B cell (primary cell): ENCODE results near the gene LZTS2. TPM values are rescaled to one million over a fixed set of nuclear protein-coding genes. Genes with fewer than 3 reads are reported as not detected.

Experiments used
- ATAC-seq: fragments of 200-7000 bp; cut with Tn5 transposase; one replicate; pipeline ENCODE4 v1.10.0; 2021; ENCODE audit warnings: low read depth, mild to moderate bottlenecking, moderate number of reproducible peaks, moderate library complexity
- CTCF ChIA-PET: fragments of 350-600 bp; sonication (Branson Sonifier 250); formaldehyde crosslinking; loops from one replicate; lab custom pipeline; 2021; ENCODE audit warnings: antibody characterized with exemption, inconsistent platforms; lab: Charles Lee
- POLR2A ChIA-PET: fragments of 350-600 bp; sonication (Branson Sonifier 250); formaldehyde crosslinking; loops from one replicate; lab custom pipeline; 2021; ENCODE audit warnings: antibody characterized with exemption; lab: Charles Lee
- DNase-seq: peaks from one replicate; pipeline ENCODE4 v3.0.0; 2013
- H2AFZ ChIP-seq: 2 replicates; pipeline ENCODE4 v1.6.1; 2012; ENCODE audit warnings: mild to moderate bottlenecking, low read depth, low read length; ENCODE audit not compliant: insufficient read depth, poor library complexity, severe bottlenecking
- H3K27ac ChIP-seq, 2 donors: 1 replicate in 1 of 2; 2 replicates in 1 of 2; pipeline ENCODE4 v1.5.1; 2012 to 2013; ENCODE audit warnings: low read length in 2 of 2, mild to moderate bottlenecking in 2 of 2, moderate library complexity in 1 of 2
- H3K27me3 ChIP-seq, 4 experiments: fragments of 200-600 bp in 1 of 4; sonication (generic) in 1 of 4; replicated peaks in 1 of 4; 1 replicate in 2 of 4; 2 replicates in 2 of 4; pipeline versions ENCODE4 v1.6.1 to v1.7.0; 2013 to 2016; ENCODE audit warnings: low read length in 3 of 4, mild to moderate bottlenecking in 2 of 4, mixed read lengths in 1 of 4, moderate library complexity in 1 of 4; ENCODE audit not compliant: insufficient read depth in 4 of 4, control insufficient read depth in 3 of 4; ENCODE audit errors: control extremely low read depth in 1 of 4
- H3K36me3 ChIP-seq, 2 experiments: replicated peaks in 1 of 2; 1 replicate in 1 of 2; 2 replicates in 1 of 2; pipeline versions ENCODE4 v1.6.1 to v1.7.1; 2013; ENCODE audit warnings: low read length in 1 of 2; ENCODE audit not compliant: insufficient read depth in 2 of 2, control insufficient read depth in 1 of 2; ENCODE audit errors: control extremely low read depth in 1 of 2, extremely low read depth in 1 of 2
- H3K4me1 ChIP-seq, 2 donors: fragments of 200-600 bp in 1 of 2; sonication (generic) in 1 of 2; 1 replicate in 1 of 2; 2 replicates in 1 of 2; pipeline versions ENCODE4 v1.5.1 to v1.6.1; 2013 to 2017; ENCODE audit warnings: low read length in 2 of 2; ENCODE audit not compliant: control insufficient read depth in 2 of 2, insufficient read depth in 2 of 2
- H3K4me2 ChIP-seq: replicated peaks from 2 replicates; pipeline ENCODE3; 2012; ENCODE audit warnings: mild to moderate bottlenecking, low read depth, low read length; ENCODE audit not compliant: poor library complexity, severe bottlenecking
- H3K4me3 ChIP-seq, 5 experiments: fragments of 200-600 bp in 1 of 5; sonication (generic) in 1 of 5; 1 replicate in 3 of 5; 2 replicates in 2 of 5; pipeline versions ENCODE4 v1.5.1 to v1.7.0; 2011 to 2016; ENCODE audit warnings: low read length in 4 of 5, mild to moderate bottlenecking in 4 of 5, low read depth in 2 of 5, control low read depth in 1 of 5, moderate library complexity in 1 of 5; ENCODE audit not compliant: insufficient read depth in 1 of 5; ENCODE audit errors: control extremely low read depth in 1 of 5, extremely low read depth in 1 of 5
- H3K79me2 ChIP-seq: fragments of 200-600 bp; sonication (generic); one replicate; pipeline ENCODE4 v1.6.0; 2016; ENCODE audit warnings: low read length; ENCODE audit not compliant: control insufficient read depth, insufficient read depth
- H3K9ac ChIP-seq: fragments of 200-600 bp; sonication (generic); 2 replicates; pipeline ENCODE4 v1.6.1; 2017; ENCODE audit warnings: mild to moderate bottlenecking, low read length, moderate library complexity
- H3K9me3 ChIP-seq, 3 donors: one replicate each; pipeline versions ENCODE4 v1.6.1 to v1.7.1; 2013; ENCODE audit warnings: low read length in 2 of 3; ENCODE audit not compliant: control insufficient read depth in 2 of 3, insufficient read depth in 1 of 3; ENCODE audit errors: control extremely low read depth in 1 of 3
- H4K20me1 ChIP-seq: 2 replicates; pipeline ENCODE4 v1.6.0; 2012; ENCODE audit warnings: mild to moderate bottlenecking, low read length; ENCODE audit not compliant: insufficient read depth, control insufficient read depth, poor library complexity, severe bottlenecking
- H3K27ac Mint-ChIP-seq: one replicate; pipeline ENCODE4 v1.8.0; 2021; ENCODE audit warnings: mixed read lengths
- H3K27me3 Mint-ChIP-seq: one replicate; pipeline ENCODE4 v1.8.0; 2021; ENCODE audit warnings: mixed read lengths
- H3K4me1 Mint-ChIP-seq: one replicate; pipeline ENCODE4 v1.8.0; 2021; ENCODE audit warnings: mixed read lengths
- H3K4me3 Mint-ChIP-seq: one replicate; pipeline ENCODE4 v1.8.0; 2021; ENCODE audit warnings: mixed read lengths
- H3K9me3 Mint-ChIP-seq: one replicate; pipeline ENCODE4 v1.8.0; 2022; ENCODE audit warnings: mixed read lengths; ENCODE audit not compliant: insufficient read depth
- CTCF ChIP-seq: fragments of 200-600 bp; IDR thresholded peaks from one replicate; pipeline ENCODE4 v1.8.0; 2022; ENCODE audit warnings: antibody characterized with exemption, mild to moderate bottlenecking
- EZH2 ChIP-seq: IDR thresholded peaks from 2 replicates; pipeline ENCODE4 v1.6.1; 2012; ENCODE audit warnings: borderline replicate concordance, low read depth, mild to moderate bottlenecking, moderate library complexity, low read length; ENCODE audit not compliant: insufficient read depth, poor library complexity, severe bottlenecking
- WGBS: methylation state at CpG from one replicate; pipeline ENCODE4 v1.1.5; 2013; ENCODE audit warnings: missing lambda C conversion rate; ENCODE audit not compliant: insufficient coverage; 5-methylcytosine and 5-hydroxymethylcytosine counted together
- intact Hi-C: fragments of 100-400 bp; cut with micrococcal nuclease; formaldehyde crosslinking; loops from one replicate; pipeline ENCODE4 v1.10.0; 2022
- polyA plus RNA-seq: library from polyadenylated mRNA; depleted of rRNA; stranded (reverse); fragments of >200 nt; gene quantifications from 2 replicates; pipeline ENCODE4 v1.2.3, GENCODE V29; 2012
- total RNA-seq, 2 donors: library from RNA; stranded (reverse); fragments of 120-200 nt in 1 of 2; gene quantifications; 1 replicate in 1 of 2; 2 replicates in 1 of 2; pipeline versions ENCODE4 v1.2.3 to v1.2.4, GENCODE V29; 2013 to 2022

The LZTS2 gene
- total and polyA plus RNA-seq, 2 donors (not counting 1 experiment from before 2014, with no cell fraction given): 23.2 to 36.9 TPM

- TF ChIP-seq CTCF (no peak), EZH2 (no peak)
- Mint-ChIP-seq H3K9me3 (no peaks in the 10 kb centered on the region), H3K4me1 (peaks cover 11% of the 10 kb centered on the region), H3K27ac (no peak overlapping the region), H3K4me3 (no peak overlapping the region), H3K27me3 (no peaks in the 10 kb centered on the region)
- Histone ChIP-seq H3K27me3 (peaks cover 0 to 2% (median 0%) of the 10 kb centered on the region in 4 experiments), H3K27ac (no peak overlapping the region), H4K20me1 (peaks cover 25% of the 10 kb centered on the region), H3K4me2 (no peak overlapping the region), H3K9me3 (no peaks in the 10 kb centered on the region), H3K79me2 (no peaks in the 10 kb centered on the region), H3K9ac (no peak overlapping the region), H2AFZ (no peak overlapping the region), H3K36me3 (peaks cover 0 to 12% of the 10 kb centered on the region in 2 experiments), H3K4me3 (no peak overlapping the region), H3K4me1 (peaks cover 9 to 16% of the 10 kb centered on the region in 2 donors)
- CTCF ChIA-PET: interaction anchor here (1.1 to 2.8 kb wide), 2 partner anchors 8 to 16 kb away, joined by 4 to 8 read pairs; no protein-coding TSS in a partner anchor
- DNase-seq (no peak), ATAC-seq (no peak)
- POLR2A ChIA-PET: interaction anchor here (0.6 kb wide), 1 partner anchor 41 kb away, joined by 3 read pairs; no protein-coding TSS in a partner anchor
- intact Hi-C loops: no loop called here
- WGBS: 99% methylated on average over 16 of the region's 18 CpGs
Measured at GRCh38 chr10:101003639-101004206, 4.1 kb downstream of the LZTS2 start.

GRCh38 chr10:101005361-101005760, 5.8 kb downstream of the LZTS2 start:
- Mint-ChIP-seq H3K9me3 (no peaks in the 10 kb centered on the region), H3K27me3 (no peaks in the 10 kb centered on the region), H3K4me1 (peaks cover 6% of the 10 kb centered on the region), H3K27ac (no peak overlapping the region), H3K4me3 (no peak overlapping the region)
- Histone ChIP-seq H3K9ac (no peak overlapping the region), H3K4me3 (no peak overlapping the region), H3K9me3 (no peaks in the 10 kb centered on the region), H4K20me1 (peaks cover 19% of the 10 kb centered on the region), H2AFZ (no peak overlapping the region), H3K4me2 (no peak overlapping the region), H3K27me3 (no peaks in the 10 kb centered on the region), H3K36me3 (peaks cover 0 to 12% of the 10 kb centered on the region in 2 experiments), H3K79me2 (no peaks in the 10 kb centered on the region), H3K27ac (no peak overlapping the region), H3K4me1 (peaks cover 2 to 6% of the 10 kb centered on the region in 2 donors)
- ChIA-PET CTCF (interaction anchor here (0.6 to 1.5 kb wide), 3 partner anchors 9 to 62 kb away, joined by 3 to 4 read pairs (median 4); no protein-coding TSS in a partner anchor), POLR2A (no interaction called here)
- TF ChIP-seq EZH2 (no peak), CTCF (no peak)
- 98% methylated on average over 19 of the region's 23 CpGs for WGBS
- ATAC-seq (no peak), DNase-seq (no peak)
- intact Hi-C loops: no loop called here
